K562 (cell line): Measurements from ENCODE around the gene RPS27. TPM values are rescaled to one million over a fixed set of nuclear protein-coding genes. Genes with fewer than 3 reads are reported as not detected.

ENCODE experiments used
- CREM ChIP-seq: IDR thresholded peaks from 2 replicates; pipeline ENCODE4 v1.6.1; 2014; ENCODE audit warnings: antibody characterized with exemption, low read depth
- EGR1 ChIP-seq: fragments of 450-650 bp; conservative IDR thresholded peaks from 2 replicates; pipeline ENCODE4 v1.6.1; 2017; ENCODE audit warnings: mild to moderate bottlenecking
- GABPA ChIP-seq: fragments of 200-800 bp; sonication (Bioruptor generic); conservative IDR thresholded peaks from 2 replicates; pipeline ENCODE4 v1.6.1; 2016; ENCODE audit warnings: low read depth, missing genetic modification characterization, missing compliant biosample characterization
- JUNB ChIP-seq: fragments of 450-650 bp; formaldehyde crosslinking; conservative IDR thresholded peaks from 2 replicates; pipeline ENCODE4 v1.4.0; 2020; ENCODE audit warnings: mild to moderate bottlenecking
- KLF10 ChIP-seq: fragments of 250-450 bp; sonication (Bioruptor Pico); IDR thresholded peaks from 2 replicates; pipeline ENCODE4 v1.6.1; 2021; ENCODE audit warnings: matching md5 sums
- NFRKB ChIP-seq: fragments of 450-650 bp; IDR thresholded peaks from 2 replicates; pipeline ENCODE4 v1.6.1; 2016; ENCODE audit warnings: low read depth
- POLR2B ChIP-seq: fragments of 450-650 bp; IDR thresholded peaks from 2 replicates; pipeline ENCODE4 v1.6.1; 2018; ENCODE audit warnings: low read depth; ENCODE audit not compliant: partially characterized antibody
- SIRT6 ChIP-seq: IDR thresholded peaks from one replicate; pipeline ENCODE4 v1.6.1; 2012; ENCODE audit warnings: low read depth, mild to moderate bottlenecking, control low read depth, inconsistent platforms, low read length, moderate library complexity
- SMAD1 ChIP-seq: fragments of 150-350 bp; IDR thresholded peaks from 2 replicates; pipeline ENCODE4 v1.6.1; 2014; ENCODE audit warnings: low read length, low read depth; ENCODE audit not compliant: partially characterized antibody
- SRSF1 ChIP-seq: fragments of 200-400 bp; formaldehyde crosslinking; IDR thresholded peaks from 2 replicates; pipeline ENCODE4 v1.6.1; 2017; ENCODE audit warnings: mild to moderate bottlenecking, low read depth, low read length, moderate library complexity
- TRIM28 ChIP-seq: fragments of 450-650 bp; IDR thresholded peaks from 2 replicates; pipeline ENCODE4 v1.6.1; 2017
- ZNF436 ChIP-seq: fragments of 250-450, 450-650 bp; sonication (Bioruptor Pico); formaldehyde crosslinking; IDR thresholded peaks from 2 replicates; pipeline ENCODE4 v1.7.0; 2020; ENCODE audit warnings: mild to moderate bottlenecking
- polyA plus RNA-seq, 8 experiments: library from polyadenylated mRNA; depleted of rRNA in 4 of 8; stranded (reverse) in 5 of 8; unstranded in 3 of 8; fragments of >200 nt; fragmentation: Nextera tagmentation in 2 of 8; fragmentation: Illumina TruSeq in 1 of 8; extraction: Ambion mirVana in 2 of 8; extraction: Trizol in 1 of 8; gene quantifications; 2 replicates each; pipeline versions ENCODE4 v1.2.1 to v1.2.3, GENCODE V29; 2011 to 2014; ENCODE audit warnings: inconsistent platforms in 1 of 8, missing spikeins in 1 of 8
- total RNA-seq, 7 experiments: library from RNA; depleted of rRNA in 6 of 7; stranded (reverse); fragments of >200 nt in 6 of 7; fragmentation: Illumina TruSeq in 2 of 7; extraction: Trizol in 2 of 7; gene quantifications; 2 replicates each; pipeline versions ENCODE4 v1.2.1 to v1.2.3, GENCODE V29; 2011 to 2021; ENCODE audit warnings: low replicate concordance in 1 of 7
- TF ChIP-seq, protein P1 (sequence below): sonication (generic); formaldehyde crosslinking; IDR thresholded peaks from 2 replicates; pipeline ENCODE4 v1.8.0; 2022; ENCODE audit warnings: missing genetic modification reagents, mild to moderate bottlenecking, borderline replicate concordance
- TF ChIP-seq, protein P2 (sequence below): fragments of 250-450 bp; sonication (Bioruptor Pico); IDR thresholded peaks from 2 replicates; pipeline ENCODE4 v1.4.0; 2020; ENCODE audit warnings: mild to moderate bottlenecking, moderate library complexity
- TF ChIP-seq, protein P3 (sequence below): fragments of 450-650 bp; IDR thresholded peaks from 2 replicates; pipeline ENCODE4 v1.6.1; 2017; ENCODE audit warnings: antibody characterized with exemption, mild to moderate bottlenecking
- TF ChIP-seq, protein P4 (sequence below): fragments of 250-450 bp; sonication (Bioruptor Pico); IDR thresholded peaks from 2 replicates; pipeline ENCODE4 v1.8.0; 2021; ENCODE audit warnings: borderline replicate concordance, mild to moderate bottlenecking, moderate library complexity; ENCODE audit not compliant: poor library complexity, severe bottlenecking

The RPS27 gene
- total and polyA plus RNA-seq, 9 of the 15 experiments (the other 6 are each of a cell fraction or from before 2014, with no cell fraction given): 2,091 to 9,377 (median 6,706) TPM

DNA sequence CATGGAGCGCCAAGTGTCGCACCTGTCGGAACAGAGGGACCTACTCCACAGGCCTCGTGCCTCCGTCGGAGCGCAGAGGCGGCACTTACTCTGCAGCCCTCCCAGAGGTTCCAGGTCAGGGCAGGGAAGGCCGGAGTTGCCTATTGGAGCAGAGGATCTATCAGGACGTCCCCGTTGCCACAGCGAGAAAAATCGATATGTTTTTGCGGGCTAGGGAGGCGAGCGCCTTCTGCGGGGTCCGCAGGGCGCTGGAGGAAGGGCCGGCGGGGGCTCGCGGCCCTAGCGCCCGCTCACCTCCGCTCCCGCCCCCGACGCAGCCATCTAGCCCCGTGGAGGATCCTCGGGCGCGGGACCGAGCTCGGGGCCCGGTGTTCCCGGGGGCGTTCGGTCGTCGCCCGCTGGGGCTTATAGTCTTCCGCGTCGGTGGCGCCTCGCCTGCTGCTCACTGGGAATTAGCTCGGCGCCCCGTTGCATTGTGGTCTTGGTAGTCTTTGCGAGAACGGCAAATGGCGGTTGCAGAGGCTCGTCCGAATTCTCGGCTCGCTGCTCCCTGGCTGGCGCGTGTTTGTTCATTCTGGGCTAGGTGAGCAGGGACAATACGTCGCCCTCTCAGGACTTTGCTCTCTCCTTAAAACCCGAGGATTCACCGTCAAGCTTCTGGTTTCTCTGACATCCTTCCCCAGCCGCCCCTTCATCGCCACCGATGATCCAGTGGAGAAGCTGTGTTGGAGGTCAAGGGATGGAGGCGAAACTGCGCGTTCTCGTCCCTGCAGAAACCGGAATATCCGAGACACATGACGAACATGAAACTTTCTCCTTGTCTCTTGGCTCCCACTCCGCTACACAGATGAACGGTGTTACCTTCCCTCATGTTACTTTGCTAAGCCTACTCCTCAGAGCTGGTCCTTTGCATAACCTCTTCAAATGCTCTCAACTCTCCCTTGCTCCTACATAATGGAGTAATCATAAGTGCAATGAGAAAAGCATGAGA is 13.0 kb upstream of the RPS27 start, which contains the start of gene JTB (continued):
- TF ChIP-seq, protein P1, sequence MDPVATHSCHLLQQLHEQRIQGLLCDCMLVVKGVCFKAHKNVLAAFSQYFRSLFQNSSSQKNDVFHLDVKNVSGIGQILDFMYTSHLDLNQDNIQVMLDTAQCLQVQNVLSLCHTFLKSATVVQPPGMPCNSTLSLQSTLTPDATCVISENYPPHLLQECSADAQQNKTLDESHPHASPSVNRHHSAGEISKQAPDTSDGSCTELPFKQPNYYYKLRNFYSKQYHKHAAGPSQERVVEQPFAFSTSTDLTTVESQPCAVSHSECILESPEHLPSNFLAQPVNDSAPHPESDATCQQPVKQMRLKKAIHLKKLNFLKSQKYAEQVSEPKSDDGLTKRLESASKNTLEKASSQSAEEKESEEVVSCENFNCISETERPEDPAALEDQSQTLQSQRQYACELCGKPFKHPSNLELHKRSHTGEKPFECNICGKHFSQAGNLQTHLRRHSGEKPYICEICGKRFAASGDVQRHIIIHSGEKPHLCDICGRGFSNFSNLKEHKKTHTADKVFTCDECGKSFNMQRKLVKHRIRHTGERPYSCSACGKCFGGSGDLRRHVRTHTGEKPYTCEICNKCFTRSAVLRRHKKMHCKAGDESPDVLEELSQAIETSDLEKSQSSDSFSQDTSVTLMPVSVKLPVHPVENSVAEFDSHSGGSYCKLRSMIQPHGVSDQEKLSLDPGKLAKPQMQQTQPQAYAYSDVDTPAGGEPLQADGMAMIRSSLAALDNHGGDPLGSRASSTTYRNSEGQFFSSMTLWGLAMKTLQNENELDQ (CRISPR knock-in tag): no peak
- no peak for TF ChIP-seq JUNB (CRISPR knock-in tag)
- TF ChIP-seq, protein P2, sequence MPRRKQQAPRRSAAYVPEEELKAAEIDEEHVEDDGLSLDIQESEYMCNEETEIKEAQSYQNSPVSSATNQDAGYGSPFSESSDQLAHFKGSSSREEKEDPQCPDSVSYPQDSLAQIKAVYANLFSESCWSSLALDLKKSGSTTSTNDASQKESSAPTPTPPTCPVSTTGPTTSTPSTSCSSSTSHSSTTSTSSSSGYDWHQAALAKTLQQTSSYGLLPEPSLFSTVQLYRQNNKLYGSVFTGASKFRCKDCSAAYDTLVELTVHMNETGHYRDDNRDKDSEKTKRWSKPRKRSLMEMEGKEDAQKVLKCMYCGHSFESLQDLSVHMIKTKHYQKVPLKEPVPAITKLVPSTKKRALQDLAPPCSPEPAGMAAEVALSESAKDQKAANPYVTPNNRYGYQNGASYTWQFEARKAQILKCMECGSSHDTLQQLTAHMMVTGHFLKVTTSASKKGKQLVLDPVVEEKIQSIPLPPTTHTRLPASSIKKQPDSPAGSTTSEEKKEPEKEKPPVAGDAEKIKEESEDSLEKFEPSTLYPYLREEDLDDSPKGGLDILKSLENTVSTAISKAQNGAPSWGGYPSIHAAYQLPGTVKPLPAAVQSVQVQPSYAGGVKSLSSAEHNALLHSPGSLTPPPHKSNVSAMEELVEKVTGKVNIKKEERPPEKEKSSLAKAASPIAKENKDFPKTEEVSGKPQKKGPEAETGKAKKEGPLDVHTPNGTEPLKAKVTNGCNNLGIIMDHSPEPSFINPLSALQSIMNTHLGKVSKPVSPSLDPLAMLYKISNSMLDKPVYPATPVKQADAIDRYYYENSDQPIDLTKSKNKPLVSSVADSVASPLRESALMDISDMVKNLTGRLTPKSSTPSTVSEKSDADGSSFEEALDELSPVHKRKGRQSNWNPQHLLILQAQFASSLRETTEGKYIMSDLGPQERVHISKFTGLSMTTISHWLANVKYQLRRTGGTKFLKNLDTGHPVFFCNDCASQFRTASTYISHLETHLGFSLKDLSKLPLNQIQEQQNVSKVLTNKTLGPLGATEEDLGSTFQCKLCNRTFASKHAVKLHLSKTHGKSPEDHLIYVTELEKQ (CRISPR knock-in tag): no peak
- TF ChIP-seq SMAD1: no peak
- peak; percentile 89 for TF ChIP-seq CREM
- TF ChIP-seq GABPA: 0 out of 2 replicates have a peak, but pooled peaks have one; percentile 22
- TF ChIP-seq ZNF436 (CRISPR knock-in tag): no peak
- TF ChIP-seq, protein P3, sequence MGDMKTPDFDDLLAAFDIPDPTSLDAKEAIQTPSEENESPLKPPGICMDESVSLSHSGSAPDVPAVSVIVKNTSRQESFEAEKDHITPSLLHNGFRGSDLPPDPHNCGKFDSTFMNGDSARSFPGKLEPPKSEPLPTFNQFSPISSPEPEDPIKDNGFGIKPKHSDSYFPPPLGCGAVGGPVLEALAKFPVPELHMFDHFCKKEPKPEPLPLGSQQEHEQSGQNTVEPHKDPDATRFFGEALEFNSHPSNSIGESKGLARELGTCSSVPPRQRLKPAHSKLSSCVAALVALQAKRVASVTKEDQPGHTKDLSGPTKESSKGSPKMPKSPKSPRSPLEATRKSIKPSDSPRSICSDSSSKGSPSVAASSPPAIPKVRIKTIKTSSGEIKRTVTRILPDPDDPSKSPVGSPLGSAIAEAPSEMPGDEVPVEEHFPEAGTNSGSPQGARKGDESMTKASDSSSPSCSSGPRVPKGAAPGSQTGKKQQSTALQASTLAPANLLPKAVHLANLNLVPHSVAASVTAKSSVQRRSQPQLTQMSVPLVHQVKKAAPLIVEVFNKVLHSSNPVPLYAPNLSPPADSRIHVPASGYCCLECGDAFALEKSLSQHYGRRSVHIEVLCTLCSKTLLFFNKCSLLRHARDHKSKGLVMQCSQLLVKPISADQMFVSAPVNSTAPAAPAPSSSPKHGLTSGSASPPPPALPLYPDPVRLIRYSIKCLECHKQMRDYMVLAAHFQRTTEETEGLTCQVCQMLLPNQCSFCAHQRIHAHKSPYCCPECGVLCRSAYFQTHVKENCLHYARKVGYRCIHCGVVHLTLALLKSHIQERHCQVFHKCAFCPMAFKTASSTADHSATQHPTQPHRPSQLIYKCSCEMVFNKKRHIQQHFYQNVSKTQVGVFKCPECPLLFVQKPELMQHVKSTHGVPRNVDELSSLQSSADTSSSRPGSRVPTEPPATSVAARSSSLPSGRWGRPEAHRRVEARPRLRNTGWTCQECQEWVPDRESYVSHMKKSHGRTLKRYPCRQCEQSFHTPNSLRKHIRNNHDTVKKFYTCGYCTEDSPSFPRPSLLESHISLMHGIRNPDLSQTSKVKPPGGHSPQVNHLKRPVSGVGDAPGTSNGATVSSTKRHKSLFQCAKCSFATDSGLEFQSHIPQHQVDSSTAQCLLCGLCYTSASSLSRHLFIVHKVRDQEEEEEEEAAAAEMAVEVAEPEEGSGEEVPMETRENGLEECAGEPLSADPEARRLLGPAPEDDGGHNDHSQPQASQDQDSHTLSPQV: 0 out of 2 replicates have a peak, but pooled peaks have one; percentile 18
- no peak for TF ChIP-seq KLF10 (CRISPR knock-in tag)
- peak; percentile 86 for TF ChIP-seq EGR1
- TF ChIP-seq TRIM28: no peak
- peak; percentile 55 for TF ChIP-seq POLR2B
- peak; percentile 72; the same call in 1 of the 2 replicates for TF ChIP-seq NFRKB
- TF ChIP-seq SRSF1: no peak
- TF ChIP-seq SIRT6: no peak
- TF ChIP-seq, protein P4, sequence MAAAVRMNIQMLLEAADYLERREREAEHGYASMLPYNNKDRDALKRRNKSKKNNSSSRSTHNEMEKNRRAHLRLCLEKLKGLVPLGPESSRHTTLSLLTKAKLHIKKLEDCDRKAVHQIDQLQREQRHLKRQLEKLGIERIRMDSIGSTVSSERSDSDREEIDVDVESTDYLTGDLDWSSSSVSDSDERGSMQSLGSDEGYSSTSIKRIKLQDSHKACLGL: no peak
